ENCODE measurements around the gene MRPL40.
"Not testable (repeated sequence)": the region's sequence is repeated elsewhere in the genome, so short reads cannot be mapped to it uniquely, and the experiment has no call there.

The MRPL40 gene

DNA sequence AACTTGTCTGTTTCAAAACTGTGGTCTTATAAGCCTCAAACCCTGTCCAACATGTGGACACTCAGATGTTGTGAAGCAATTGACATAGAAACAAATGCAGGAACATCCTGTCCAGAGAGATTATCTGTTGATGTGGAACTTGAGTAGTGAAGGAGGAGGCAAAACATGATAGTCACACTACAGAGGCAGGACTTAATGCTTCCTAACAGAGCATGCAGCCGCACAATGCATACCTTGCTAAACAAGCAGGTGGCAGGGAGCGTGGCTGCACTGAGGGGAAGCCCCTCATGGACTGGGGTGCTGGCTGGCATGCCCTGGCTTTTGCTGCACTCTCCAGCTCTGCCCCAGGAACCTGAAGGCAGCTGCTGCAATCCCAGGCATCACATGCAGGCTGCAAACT, 9.8 kb downstream of the MRPL40 start:
- DNase-seq = no peak

DNA sequence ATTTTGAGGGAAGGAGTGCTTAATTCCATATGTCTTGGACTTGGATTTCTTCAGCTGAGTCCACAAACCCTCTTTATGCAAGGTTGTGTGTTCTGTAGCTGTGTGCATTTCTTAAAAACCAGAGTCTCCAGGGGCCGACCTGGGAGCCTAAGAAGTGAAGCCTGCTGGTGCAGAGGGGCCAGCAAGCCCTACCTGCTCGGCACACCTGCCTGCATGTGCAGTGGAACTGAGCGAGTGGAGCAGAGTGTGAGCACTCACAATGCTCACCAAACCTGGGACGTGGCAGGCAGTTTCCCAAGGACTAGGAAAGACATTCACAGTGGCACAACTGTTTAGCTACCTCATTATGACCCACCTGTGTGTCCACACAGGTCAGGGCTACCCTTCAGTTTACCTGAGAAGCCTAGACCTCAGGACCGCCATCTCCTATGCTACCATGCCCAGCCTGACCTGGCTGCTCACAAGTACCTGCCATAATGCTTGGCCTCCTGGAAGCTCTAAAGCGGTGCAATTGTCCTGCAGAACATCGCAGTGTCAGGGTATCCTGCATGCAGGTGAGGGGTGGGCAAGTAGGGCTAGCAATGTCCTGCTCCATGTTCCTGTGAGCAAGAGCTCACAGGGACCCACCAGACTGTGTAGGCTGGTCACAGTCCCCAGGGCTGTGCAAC, 11.3 kb downstream of the MRPL40 start:
- DNase-seq = no peak

DNA sequence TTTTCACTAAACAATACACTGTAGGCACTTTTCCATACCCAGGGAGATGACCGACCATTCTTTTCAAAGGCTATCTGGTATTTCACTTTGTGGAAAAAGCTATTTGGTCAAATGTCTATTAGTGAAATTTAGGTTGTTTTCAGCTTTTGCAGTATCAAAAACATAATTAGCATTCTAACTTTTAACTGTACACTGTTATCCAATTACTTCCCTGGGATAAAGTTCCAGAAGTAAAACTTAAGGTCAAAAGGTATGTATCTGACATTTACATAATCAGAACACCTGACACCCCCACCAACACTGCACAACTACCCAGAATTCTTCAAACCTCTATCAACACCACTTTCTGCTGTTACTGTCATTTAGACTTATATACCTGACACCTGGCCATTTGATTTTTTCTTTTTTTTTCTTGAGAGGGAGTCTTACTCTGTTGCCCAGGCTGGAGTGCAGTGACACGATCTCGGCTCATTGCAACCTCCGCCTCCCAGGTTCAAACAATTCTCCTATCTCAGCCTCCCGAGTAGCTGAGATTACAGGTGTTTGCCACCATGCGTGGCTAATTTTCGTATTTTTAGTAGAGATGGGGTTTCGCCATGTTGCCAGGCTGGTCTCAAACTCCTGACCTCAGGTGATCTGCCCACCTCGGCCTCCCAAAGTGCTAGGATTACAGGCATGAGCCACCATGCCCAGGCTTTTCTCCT, 13.1 kb downstream of the MRPL40 start:
- not testable (repeated sequence) for DNase-seq

DNA sequence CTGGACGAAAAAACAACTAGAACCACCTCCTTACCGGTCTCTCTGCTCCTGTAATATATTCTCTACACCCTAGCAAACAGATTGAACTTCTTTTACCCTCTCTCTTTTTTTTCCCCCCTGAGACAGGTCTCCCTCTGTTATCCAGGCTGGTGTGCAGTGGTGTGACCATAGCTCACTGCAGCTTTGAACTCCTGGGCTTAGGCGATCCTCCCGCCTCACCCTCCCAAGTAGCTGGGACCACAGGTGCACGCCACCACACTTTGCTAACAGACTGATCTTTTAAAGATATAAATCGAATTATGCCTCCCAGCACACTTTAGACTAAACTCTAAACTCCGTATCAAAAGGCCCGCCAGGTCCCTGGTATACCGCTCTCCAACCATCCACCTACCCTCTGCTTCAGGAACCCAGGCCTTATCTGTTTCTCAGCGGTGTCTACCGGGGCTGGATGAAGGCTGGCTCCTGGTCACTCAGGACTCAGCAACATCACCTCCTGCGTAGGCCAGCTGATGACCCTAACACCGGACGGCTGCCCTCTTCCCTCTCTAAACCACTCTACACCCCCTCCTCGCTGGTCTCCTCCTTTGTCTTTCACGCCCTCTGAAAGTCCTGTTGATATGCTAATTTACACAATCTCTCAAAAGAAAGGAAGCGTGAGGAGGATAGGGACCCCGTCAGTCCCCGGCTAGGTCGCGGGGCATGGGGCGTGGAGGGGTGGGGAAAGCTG, 14.4 kb downstream of the MRPL40 start:
- no peak for DNase-seq

DNA sequence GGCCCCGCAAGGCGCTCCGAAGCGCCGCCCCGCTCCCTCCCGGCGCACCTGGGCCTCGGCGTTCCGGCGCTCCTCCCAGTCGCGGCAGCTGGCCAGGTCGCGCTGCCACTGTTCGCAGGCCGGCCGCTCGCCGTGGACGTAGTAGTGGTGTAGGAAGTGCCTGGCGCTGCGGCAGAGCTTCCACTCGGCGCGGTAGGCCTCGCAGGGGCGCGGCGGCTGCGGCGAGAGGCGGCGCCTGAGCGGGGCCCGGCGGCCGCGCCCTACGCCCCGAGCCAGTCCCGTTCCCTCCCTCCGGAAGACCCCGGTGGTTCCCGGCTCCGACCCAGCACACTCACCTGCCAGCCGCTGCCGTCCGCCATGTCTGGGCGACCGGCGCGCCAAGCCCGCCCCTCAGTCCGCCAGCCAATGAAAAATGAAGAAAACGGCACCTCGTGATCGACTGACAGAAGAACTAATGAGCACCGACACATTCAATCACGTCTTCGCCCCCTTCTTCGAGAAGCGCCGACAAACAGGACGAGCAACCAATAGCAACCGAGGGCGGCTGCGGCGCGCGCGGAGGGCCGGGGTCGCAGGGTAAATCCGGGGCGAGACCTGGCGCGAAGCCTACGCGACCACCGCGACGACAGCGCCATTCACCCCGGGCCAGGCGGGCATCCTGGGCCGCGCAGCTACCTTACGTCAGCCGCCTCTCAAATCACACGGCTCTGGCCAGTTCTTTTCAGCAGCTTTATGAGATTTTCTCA, 15.2 kb downstream of the MRPL40 start, which contains the start of gene C22orf39:
C22orf39 (minus strand) TSS at position 382 of the 746 bp plus-strand sequence; CDS start at position 359, 23 bp downstream.
- peak; percentile 95 for DNase-seq

DNA sequence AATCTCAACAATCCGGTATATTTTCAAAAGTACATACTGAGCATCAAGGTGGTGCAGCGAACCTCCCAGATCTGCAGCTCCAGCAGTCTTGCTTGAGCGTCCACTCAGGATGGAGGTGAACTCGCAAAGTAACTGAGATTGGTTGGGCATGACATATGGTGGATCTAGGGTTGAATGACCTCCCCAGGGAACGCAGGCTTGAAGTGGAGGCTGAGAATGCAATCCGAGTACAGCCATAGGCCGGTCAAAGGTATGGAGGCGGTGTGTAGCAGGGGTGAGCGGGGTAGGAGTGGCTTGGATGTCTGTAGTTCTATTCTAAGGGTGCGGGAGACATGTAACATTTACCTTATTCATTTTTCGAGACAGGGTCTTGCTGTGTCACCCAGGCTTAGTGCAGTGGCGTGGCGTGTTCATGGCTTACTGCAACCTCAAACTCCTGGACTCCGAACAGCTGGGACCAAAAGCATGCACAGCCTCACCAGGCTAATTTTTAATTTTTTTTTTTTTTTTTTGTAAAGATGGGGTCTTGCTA, 15.8 kb downstream of the MRPL40 start:
- no peak for DNase-seq

DNA sequence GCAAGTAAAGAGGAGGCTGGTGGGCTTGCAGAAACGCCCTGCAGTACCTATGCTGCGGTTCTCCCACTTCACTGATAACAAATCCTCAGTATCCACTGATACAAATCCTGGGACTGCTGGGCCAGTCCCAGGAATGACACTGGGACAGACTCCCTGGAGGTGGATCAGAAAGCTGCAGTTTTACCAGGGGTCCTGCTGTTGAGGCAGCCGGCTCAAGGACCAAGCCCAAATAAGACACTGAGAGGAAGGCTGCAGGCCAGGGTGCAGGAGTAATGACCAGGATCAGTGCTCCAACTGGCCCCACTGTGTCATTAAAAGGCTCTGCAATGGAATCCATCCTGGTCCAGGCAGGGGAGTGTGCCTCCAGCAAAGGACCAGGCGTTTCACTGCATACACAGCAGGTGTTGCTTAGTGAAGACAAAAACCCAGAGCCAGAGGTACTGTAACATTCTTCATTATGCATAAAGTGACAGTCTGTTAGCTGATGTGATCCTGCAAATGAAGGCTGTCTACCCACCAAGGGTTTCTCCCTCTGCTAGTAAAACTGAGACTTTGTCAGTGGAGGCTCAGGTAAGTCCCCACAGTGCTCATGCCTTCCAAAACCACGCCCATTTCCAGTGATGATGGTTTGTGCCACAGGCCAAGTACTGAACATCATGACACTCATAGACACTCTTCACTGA, 16.5 kb downstream of the MRPL40 start:
- DNase-seq = no peak

DNA sequence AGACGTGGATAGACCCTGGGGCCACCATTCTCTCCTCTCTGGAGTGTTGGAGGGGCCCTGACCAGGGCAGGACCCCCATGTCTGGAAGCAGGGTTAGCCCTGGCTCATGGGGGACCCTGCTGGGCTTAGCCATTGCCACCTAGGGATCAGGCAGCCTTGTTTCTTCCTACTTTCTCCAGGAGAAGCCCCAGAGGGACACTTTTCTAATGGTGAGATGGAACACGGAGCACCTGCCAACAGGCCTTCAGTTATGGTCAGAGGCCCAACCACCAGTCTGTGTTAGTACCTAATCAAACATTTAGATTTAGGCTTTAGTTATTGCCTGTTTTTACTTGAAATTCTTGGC, 17.1 kb downstream of the MRPL40 start:
- DNase-seq = no peak

DNA sequence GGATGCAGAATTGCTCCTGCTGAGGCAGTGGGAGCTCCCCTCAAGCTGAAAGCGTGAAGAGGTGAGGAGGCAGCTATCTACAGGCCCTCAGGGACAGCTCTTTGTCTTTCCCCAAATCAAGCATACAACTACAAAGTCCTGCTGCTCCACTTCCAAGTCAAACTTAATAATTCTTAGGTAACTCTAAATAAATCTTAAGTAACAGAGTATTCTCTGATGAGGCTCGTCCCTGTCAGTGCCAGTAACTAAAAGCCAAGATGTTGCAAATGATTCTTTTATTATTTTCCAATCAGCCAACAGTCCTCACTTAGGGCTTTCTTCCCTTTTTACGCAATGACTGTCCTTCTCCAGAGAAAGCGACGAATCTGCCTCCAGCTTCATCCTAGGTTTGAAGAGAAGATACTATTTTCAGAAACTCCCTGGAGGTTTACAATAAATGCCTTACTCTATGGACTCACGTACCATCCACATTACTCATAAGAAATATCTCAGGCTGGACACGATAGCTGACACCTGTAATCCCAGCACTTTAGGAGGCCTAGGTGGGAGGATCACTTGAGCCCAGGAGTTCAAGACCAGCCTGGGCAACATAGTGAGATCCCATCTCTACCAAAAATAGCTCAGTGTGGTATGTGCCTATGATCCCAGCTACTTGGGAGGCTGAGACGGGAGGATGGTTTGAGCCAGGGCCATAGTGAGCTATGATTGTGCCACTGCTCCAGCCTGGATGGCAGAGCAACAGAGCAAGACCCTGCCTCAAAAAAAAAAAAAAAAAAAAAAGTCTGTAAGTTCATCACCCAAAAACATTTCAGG, 18.2 kb downstream of the MRPL40 start:
- DNase-seq = no peak

DNA sequence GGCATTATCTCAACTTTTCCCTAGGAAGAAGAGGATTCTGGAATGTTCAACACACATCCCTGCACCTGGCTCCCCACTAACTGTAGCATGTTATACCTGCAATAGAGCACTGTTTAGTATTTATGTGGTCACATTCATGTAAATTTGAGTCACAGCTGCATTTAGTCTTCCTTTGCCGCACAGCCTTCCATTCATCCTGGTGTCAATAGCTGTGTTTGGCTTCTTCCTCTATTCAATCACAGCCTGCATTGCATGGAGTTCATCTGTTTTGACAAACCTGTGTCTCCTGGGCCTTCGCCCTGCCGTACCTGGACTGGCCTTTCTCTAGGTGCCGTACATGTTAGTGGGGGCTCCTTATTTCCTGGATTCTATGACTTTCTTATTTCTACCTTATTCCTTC, 19.2 kb downstream of the MRPL40 start:
- no peak for DNase-seq

DNA sequence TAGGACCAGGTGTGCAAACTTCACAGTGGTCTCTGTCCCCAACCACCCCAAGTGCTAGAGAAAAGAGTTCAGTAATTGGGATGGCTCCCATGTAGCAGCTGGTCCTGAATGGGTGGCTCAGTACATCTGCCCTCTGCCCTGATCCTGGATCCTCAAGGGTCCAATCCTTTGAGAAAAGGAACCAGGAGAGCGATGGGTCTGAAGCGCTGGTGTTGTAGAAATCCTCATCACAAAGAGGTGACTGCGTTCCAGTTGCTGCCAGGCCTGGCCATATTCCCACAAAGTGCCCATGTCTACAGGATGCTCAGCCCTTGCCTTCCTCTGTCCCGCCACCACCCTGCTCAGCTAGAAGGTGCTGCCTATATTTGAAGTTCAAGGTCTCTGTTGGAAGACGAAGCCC, 21.4 kb downstream of the MRPL40 start:
- DNase-seq = no peak

DNA sequence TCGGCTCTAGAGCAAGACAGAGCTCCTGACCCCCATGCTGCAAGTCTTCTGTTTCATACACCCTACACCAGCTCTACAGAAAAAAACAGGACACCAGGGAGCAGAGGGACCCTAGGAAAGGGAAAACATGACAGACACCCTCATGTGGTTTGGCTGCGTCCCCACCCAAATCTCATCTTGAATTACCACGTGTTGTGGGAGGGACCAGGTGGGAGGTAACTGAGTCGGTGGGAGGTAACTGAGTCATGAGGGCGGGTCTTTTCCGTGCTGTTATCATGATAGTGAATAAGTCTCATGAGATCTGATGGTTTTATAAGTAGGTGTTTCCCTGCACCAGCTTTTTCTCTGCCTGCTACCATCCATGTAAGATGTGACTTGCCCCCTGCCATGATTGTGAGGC, 21.8 kb downstream of the MRPL40 start:
- DNase-seq = no peak

DNA sequence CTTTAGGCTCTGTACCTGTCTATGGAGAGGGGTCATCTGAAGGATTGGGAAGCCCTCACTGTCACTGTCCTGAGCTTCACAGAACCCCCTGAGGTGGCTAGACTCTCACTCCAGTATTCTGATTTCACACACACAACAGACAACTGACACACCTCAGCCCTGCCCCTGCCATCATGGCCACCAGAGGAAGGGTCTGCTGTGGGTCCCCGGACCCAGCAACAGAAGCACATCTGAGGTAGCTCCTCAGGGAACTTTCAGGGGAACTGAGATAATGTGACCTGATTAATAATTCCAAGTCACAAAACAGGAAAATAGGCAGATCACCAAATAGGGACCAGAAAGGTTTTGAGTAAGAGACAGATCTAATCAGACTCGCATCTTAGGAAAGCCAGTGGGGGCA, 22.7 kb downstream of the MRPL40 start:
- DNase-seq = no peak

DNA sequence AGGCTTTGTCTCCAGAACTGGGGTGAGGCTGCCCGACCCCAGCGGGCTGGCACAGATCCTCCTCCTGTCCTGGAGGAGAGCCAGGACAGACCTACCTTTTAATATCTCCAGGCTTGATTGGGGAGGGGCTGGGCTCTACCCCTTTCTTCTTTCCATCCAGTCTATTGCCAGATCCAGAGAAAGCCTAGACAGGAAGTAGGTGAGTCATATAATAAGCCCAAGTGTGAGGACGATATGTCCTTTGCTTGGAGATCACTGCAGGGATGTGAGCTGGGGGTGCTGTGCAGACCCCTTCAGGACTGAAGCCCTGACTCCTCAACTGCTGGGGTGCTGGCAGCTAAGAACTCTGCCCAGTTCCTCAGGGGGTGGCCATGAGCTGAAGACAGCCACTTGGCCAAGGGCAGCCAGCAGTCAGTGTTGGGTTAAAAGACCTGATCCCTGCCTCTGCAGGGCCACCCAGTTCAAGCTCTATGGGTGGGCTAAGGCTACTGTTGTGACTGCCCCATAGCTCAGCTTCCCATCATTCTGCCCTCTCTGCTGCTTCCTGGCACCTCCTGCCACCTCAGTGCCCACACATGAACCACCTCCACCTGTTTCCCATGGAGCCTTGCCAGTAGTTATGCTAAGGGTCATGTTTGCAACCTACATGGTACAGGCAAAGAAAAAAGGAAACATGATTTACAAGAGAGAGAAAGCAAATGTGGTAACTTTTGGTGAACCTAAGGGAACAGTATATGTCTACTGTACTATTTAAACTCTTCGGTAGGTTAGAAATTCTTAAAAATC, 23.4 kb downstream of the MRPL40 start:
- DNase-seq = no peak

DNA sequence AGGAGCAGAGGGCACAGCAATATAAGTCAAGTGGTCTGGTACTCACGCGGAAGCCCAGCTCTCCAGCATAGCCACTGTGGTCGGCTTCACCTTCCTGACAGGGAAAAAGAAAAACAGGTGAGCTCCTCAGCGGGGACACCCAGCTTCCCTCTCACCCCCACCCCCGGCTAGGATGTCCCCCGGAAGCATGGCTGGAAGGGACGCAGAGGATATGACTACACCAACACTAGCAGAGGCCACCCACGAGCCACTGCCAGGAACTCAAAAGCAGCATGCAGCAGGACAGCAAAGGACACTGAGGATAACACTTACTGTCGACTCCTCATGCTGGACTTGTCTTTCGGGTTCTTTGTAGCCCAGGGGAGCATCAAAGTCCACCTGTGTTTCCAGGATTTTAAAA, 24.2 kb downstream of the MRPL40 start:
- DNase-seq = no peak

DNA sequence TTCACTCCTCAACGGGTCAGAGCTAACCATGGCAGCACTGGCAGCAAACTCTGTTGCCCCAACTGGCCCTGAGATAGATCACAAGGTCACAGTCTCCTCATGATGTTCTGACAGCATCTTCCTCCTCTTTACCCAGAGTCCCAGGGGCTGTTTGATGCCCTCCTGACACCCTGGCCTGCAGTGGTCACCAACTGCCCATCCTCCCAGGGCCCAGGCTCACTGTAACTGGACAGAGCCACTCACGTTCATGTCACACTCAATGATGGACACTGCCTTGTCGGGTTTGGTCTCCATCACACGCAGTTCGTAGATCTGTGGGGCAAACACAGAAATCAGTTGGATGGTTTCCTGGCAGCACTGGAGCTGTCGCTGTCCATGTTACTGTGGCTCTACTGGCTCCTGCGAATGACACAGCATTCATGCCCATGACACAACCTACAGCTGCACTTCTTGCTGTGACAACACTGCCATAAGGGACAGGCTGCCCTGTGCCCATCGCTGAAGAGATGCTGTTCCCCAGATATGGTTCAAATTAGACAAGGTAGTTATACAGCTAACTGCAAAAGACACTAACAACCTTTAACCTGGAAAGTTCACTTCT, 25.6 kb downstream of the MRPL40 start:
- DNase-seq = no peak

DNA sequence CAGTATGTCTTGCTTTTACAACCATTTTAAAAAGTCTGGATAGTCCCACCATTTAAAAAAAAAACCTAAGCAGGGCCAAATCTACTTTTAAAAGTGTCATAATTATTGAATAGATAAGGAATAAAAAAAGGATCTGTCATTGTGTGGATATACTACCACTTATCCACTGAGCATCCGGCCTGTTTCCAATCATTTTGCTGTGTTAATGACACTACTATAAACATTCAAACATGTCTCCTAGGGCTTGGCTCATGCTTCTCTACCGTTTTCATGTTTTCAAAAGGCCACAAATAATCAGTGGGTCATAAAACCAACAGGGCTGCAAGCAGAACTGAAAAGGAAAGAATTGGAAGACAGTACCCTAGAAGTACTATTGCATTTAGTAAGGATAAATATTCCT, 27.7 kb downstream of the MRPL40 start:
- DNase-seq = no peak

DNA sequence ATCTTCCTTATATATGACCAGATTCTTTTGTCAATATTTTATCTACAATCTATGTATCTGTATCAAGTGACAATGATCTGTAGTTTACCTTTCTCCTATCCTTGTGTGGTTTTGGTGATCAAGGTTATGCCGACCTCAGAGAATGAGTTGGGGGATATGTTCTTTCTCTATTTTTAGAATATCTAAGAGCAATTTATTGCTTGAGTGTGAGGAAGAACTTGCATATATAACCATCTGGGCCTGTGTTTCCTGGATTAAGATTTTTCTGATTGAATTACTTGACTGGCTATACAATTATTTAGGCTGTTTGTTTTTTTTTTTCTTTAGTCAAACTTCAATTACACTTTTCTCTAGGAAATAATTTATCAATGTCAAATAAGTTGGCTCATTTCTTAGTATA, 29.2 kb downstream of the MRPL40 start:
- no peak for DNase-seq

DNA sequence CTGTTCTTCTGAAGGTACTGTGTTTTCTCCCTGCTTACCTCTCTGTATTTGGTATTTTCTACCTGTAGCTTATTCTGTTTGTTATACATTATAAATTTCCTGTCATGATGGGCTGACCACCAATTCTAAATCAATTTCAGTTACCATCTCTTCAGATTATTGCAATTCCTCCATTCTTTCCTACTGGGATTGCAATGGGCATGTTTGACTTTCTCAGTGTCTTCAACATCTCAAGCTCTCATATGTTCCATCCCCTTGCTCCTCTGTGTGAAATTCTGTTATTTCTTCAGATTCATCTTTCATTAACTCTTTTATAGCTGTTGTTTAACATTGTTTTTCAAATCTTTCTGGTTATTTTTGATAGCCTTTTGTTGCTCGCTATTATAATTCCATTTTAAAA, 30.7 kb downstream of the MRPL40 start:
- no peak for DNase-seq
